K562 (cell line): ENCODE measurements around the gene MAD2L1BP. TPM values are rescaled to one million over a fixed set of nuclear protein-coding genes. Genes with fewer than 3 reads are reported as not detected.

ENCODE experiments used
- FOS ChIP-seq: IDR thresholded peaks from 3 replicates; pipeline ENCODE4 v1.6.1; 2011; ENCODE audit not compliant: insufficient read length; ENCODE audit errors: extremely low read depth
- FOXA3 ChIP-seq, 2 experiments: fragments of 450-650 bp in 1 of 2; sonication (generic) in 1 of 2; formaldehyde crosslinking; IDR thresholded peaks in 1 of 2; conservative IDR thresholded peaks in 1 of 2; 2 replicates each; pipeline versions ENCODE4 v1.4.0 to v1.8.0; 2020 to 2022; ENCODE audit warnings: mild to moderate bottlenecking in 2 of 2, missing genetic modification reagents in 1 of 2
- GABPB1 ChIP-seq: sonication (generic); formaldehyde crosslinking; IDR thresholded peaks from 2 replicates; pipeline ENCODE4 v1.8.0; 2022; ENCODE audit warnings: mild to moderate bottlenecking, missing genetic modification reagents
- GATAD2A ChIP-seq: fragments of 450-650 bp; IDR thresholded peaks from 2 replicates; pipeline ENCODE4 v1.6.1; 2017
- HDAC6 ChIP-seq: IDR thresholded peaks from 2 replicates; pipeline ENCODE4 v1.6.1; 2012; ENCODE audit warnings: low read depth, mild to moderate bottlenecking, control low read depth, inconsistent platforms, low read length, moderate library complexity
- HNRNPH1 ChIP-seq: fragments of 200-400 bp; formaldehyde crosslinking; optimal IDR thresholded peaks from 2 replicates; pipeline ENCODE3; 2017; ENCODE audit warnings: low read depth, mild to moderate bottlenecking, low read length, moderate library complexity
- MGA ChIP-seq: fragments of 450-650 bp; IDR thresholded peaks from 2 replicates; pipeline ENCODE4 v1.6.1; 2016; ENCODE audit warnings: mild to moderate bottlenecking, moderate library complexity
- SAFB ChIP-seq: fragments of 200-400 bp; formaldehyde crosslinking; IDR thresholded peaks from 2 replicates; pipeline ENCODE4 v1.6.1; 2017; ENCODE audit warnings: low read depth, low read length, borderline replicate concordance
- STAT5A ChIP-seq: IDR thresholded peaks from 2 replicates; pipeline ENCODE4 v1.6.1; 2012; ENCODE audit warnings: low read length, inconsistent platforms, borderline replicate concordance
- TRIM24 ChIP-seq, 2 experiments: fragments of 450-650 bp; IDR thresholded peaks; 2 replicates each; pipeline ENCODE4 v1.6.1; 2016
- ZC3H8 ChIP-seq: fragments of 450-650 bp; IDR thresholded peaks from 2 replicates; pipeline ENCODE4 v1.6.1; 2017
- ZHX1 ChIP-seq: fragments of 150-350 bp; conservative IDR thresholded peaks from 2 replicates; pipeline ENCODE4 v1.6.1; 2014; ENCODE audit warnings: low read length
- ZKSCAN3 ChIP-seq: fragments of 250-450 bp; sonication (Bioruptor Pico); IDR thresholded peaks from 2 replicates; pipeline ENCODE4 v1.4.0; 2020
- ZNF23 ChIP-seq: fragments of 250-450 bp; sonication (Bioruptor Pico); IDR thresholded peaks from 2 replicates; pipeline ENCODE4 v1.4.0; 2020; ENCODE audit warnings: mild to moderate bottlenecking
- ZNF589 ChIP-seq: fragments of 200-800 bp; sonication (Bioruptor generic); IDR thresholded peaks from 2 replicates; pipeline ENCODE4 v1.6.1; 2016; ENCODE audit warnings: low read depth, missing genetic modification characterization, missing compliant biosample characterization
- polyA plus RNA-seq, 8 experiments: library from polyadenylated mRNA; depleted of rRNA in 4 of 8; stranded (reverse) in 5 of 8; unstranded in 3 of 8; fragments of >200 nt; fragmentation: Nextera tagmentation in 2 of 8; fragmentation: Illumina TruSeq in 1 of 8; extraction: Ambion mirVana in 2 of 8; extraction: Trizol in 1 of 8; gene quantifications; 2 replicates each; pipeline versions ENCODE4 v1.2.1 to v1.2.3, GENCODE V29; 2011 to 2014; ENCODE audit warnings: inconsistent platforms in 1 of 8, missing spikeins in 1 of 8
- total RNA-seq, 7 experiments: library from RNA; depleted of rRNA in 6 of 7; stranded (reverse); fragments of >200 nt in 6 of 7; fragmentation: Illumina TruSeq in 2 of 7; extraction: Trizol in 2 of 7; gene quantifications; 2 replicates each; pipeline versions ENCODE4 v1.2.1 to v1.2.3, GENCODE V29; 2011 to 2021; ENCODE audit warnings: low replicate concordance in 1 of 7

The MAD2L1BP gene
- total and polyA plus RNA-seq, 9 of the 15 experiments (the other 6 are each of a cell fraction or from before 2014, with no cell fraction given): 69.7 to 321 (median 111) TPM

- no peak for TF ChIP-seq MGA
- no peak for TF ChIP-seq FOXA3 (CRISPR knock-in tag; conservative IDR thresholded peaks at IDR 0.05 in 1 of 2, IDR thresholded peaks at IDR 0.05 in 1 of 2)
- peak; percentile 27; the same call in 1 of the 2 replicates for TF ChIP-seq ZNF589 (CRISPR knock-in tag)
- TF ChIP-seq HDAC6: no peak
- TF ChIP-seq ZC3H8: no peak
- TF ChIP-seq ZHX1: no peak
- TF ChIP-seq SAFB: no peak
- no peak for TF ChIP-seq ZKSCAN3 (CRISPR knock-in tag)
- TF ChIP-seq HNRNPH1: no peak
- TF ChIP-seq ZNF23 (CRISPR knock-in tag): peak; percentile 65; the same call in 1 of the 2 replicates
- TF ChIP-seq GATAD2A: no peak
- no peak for TF ChIP-seq FOS
- peak; percentile 24; the same call in 1 of the 2 replicates for TF ChIP-seq GABPB1 (CRISPR knock-in tag)
- TF ChIP-seq TRIM24 (IDR thresholded peaks at IDR 0.05): peak in 1 of 2 experiments; percentile 6; a peak in 1 of 4 replicates
- no peak; the same call in 1 of the 2 replicates for TF ChIP-seq STAT5A
These were observed 5.9 kb upstream of the MAD2L1BP start (continued) for GRCh38 chr6:43629505-43630300.
